Adipose tissue (tissue), 3 donors: ENCODE results near the gene TFDP1. TPM values are rescaled to one million over a fixed set of nuclear protein-coding genes. Genes with fewer than 3 reads are reported as not detected.

ENCODE experiments used
- H3K27ac ChIP-seq: one replicate; pipeline ENCODE4 v1.5.1; 2013; ENCODE audit warnings: low read depth, low read length
- WGBS, 3 donors: extraction: QIAGEN DNeasy Blood & Tissue Kit; methylation state at CpG; one replicate each; pipeline ENCODE4 v1.1.7; 2013; 5-methylcytosine and 5-hydroxymethylcytosine counted together
- polyA plus RNA-seq, 3 donors: library from polyadenylated mRNA; stranded (reverse); fragments of 200-250 nt; gene quantifications; one replicate each; pipeline ENCODE4 v1.2.3, GENCODE V29; 2013
- donor health status: healthy with polysubstance abuse.
- donor health status: Bipolar disorder and iron deficiency.
- donor health status: healthy.

The TFDP1 gene
- polyA plus RNA-seq, 3 donors = 10.5 to 64.2 (median 33.2) TPM

- no peak overlapping the region for H3K27ac ChIP-seq
- WGBS, 3 donors = 94 to 95% (median 95%) methylated on average over 7 of the region's 7 CpGs
Observed at GRCh38 chr13:113635048-113635420, 50.5 kb downstream of the TFDP1 start.

- no peak overlapping the region for H3K27ac ChIP-seq
- WGBS, 3 donors = 98% methylated on average over 25 of the region's 25 CpGs
Observed at GRCh38 chr13:113635709-113636108, 51.2 kb downstream of the TFDP1 start.

- 95 to 96% (median 96%) methylated on average over 24 of the region's 24 CpGs for WGBS, 3 donors
- no peak overlapping the region for H3K27ac ChIP-seq
Observed at GRCh38 chr13:113636266-113636963, 51.9 kb downstream of the TFDP1 start.

GRCh38 chr13:113637262-113638160 lies 53.0 kb downstream of the TFDP1 start:
- WGBS, 3 donors = 87 to 96% (median 95%) methylated on average over 30 of the region's 30 CpGs

GRCh38 chr13:113638173-113638746 lies 53.7 kb downstream of the TFDP1 start:
- 97 to 98% (median 98%) methylated on average over 37 of the region's 37 CpGs for WGBS, 3 donors
- H3K27ac ChIP-seq = no peak overlapping the region

More at GRCh38 chr13:113637262-113638160, 53.0 kb downstream of the TFDP1 start:
- H3K27ac ChIP-seq = no peak overlapping the region

- 90 to 96% (median 94%) methylated on average over 8 of the region's 8 CpGs for WGBS, 3 donors
- no peak overlapping the region for H3K27ac ChIP-seq
Observed at GRCh38 chr13:113638806-113639205, 54.3 kb downstream of the TFDP1 start.

GRCh38 chr13:113639616-113640262 lies 55.2 kb downstream of the TFDP1 start:
- WGBS, 3 donors = 96 to 97% (median 96%) methylated on average over 27 of the region's 27 CpGs
- no peak overlapping the region for H3K27ac ChIP-seq

- 90 to 99% (median 92%) methylated on average over 7 of the region's 7 CpGs for WGBS, 3 donors
- H3K27ac ChIP-seq = no peak overlapping the region
Observed at GRCh38 chr13:113641426-113641825, 56.9 kb downstream of the TFDP1 start.

- WGBS, 3 donors = 96 to 100% (median 98%) methylated on average over 2 of the region's 2 CpGs
- no peak overlapping the region for H3K27ac ChIP-seq
Observed at GRCh38 chr13:113642563-113642962, 58.0 kb downstream of the TFDP1 start.

- WGBS, 3 donors = 92 to 98% (median 97%) methylated on average over 5 of the region's 5 CpGs
Observed at GRCh38 chr13:113643593-113643992, 59.0 kb downstream of the TFDP1 start.

GRCh38 chr13:113644800-113645199 lies 60.2 kb downstream of the TFDP1 start:
- 94 to 100% (median 96%) methylated on average over 1 of the region's 1 CpG for WGBS, 3 donors

More at GRCh38 chr13:113643593-113643992, 59.0 kb downstream of the TFDP1 start:
- H3K27ac ChIP-seq = no peak overlapping the region

GRCh38 chr13:113645329-113645728 lies 60.8 kb downstream of the TFDP1 start:
- 96 to 97% (median 97%) methylated on average over 9 of the region's 9 CpGs for WGBS, 3 donors
- no peak overlapping the region for H3K27ac ChIP-seq

More at GRCh38 chr13:113644800-113645199, 60.2 kb downstream of the TFDP1 start:
- no peak overlapping the region for H3K27ac ChIP-seq

- WGBS, 3 donors = 46 to 69% (median 48%) methylated on average over 11 of the region's 11 CpGs
- no peak overlapping the region for H3K27ac ChIP-seq
Observed at GRCh38 chr13:113646376-113646775, 61.8 kb downstream of the TFDP1 start.

- 60 to 74% (median 69%) methylated on average over 10 of the region's 10 CpGs for WGBS, 3 donors
- H3K27ac ChIP-seq = no peak overlapping the region
Observed at GRCh38 chr13:113646921-113647340, 62.4 kb downstream of the TFDP1 start.

- no peak overlapping the region for H3K27ac ChIP-seq
- 45 to 58% (median 57%) methylated on average over 42 of the region's 42 CpGs for WGBS, 3 donors
Observed at GRCh38 chr13:113647351-113648215, 63.0 kb downstream of the TFDP1 start.

GRCh38 chr13:113648216-113648610 lies 63.7 kb downstream of the TFDP1 start:
- H3K27ac ChIP-seq = no peak overlapping the region
- WGBS, 3 donors = 82 to 90% (median 83%) methylated on average over 13 of the region's 13 CpGs

GRCh38 chr13:113649212-113649611 lies 64.7 kb downstream of the TFDP1 start:
- 77 to 93% (median 90%) methylated on average over 17 of the region's 17 CpGs for WGBS, 3 donors

GRCh38 chr13:113650275-113650674 lies 65.7 kb downstream of the TFDP1 start:
- 82 to 96% (median 87%) methylated on average over 15 of the region's 15 CpGs for WGBS, 3 donors
- H3K27ac ChIP-seq = no peak overlapping the region

More at GRCh38 chr13:113649212-113649611, 64.7 kb downstream of the TFDP1 start:
- H3K27ac ChIP-seq = no peak overlapping the region
